Neuron (in vitro differentiated cells): ENCODE results near the gene USP32.
A peak's percentile ranks its signal among the peaks of the same experiment; 100 is the strongest.

Source experiments
- H2AFZ ChIP-seq: one replicate; pipeline ENCODE4 v1.6.1; 2013; ENCODE audit warnings: low read depth, mild to moderate bottlenecking, inconsistent platforms, low read length, moderate library complexity
- H3K27me3 ChIP-seq: one replicate; pipeline ENCODE4 v1.6.1; 2013; ENCODE audit warnings: low read length; ENCODE audit not compliant: insufficient read depth
- H3K36me3 ChIP-seq: one replicate; pipeline ENCODE4 v1.6.1; 2013; ENCODE audit warnings: low read length; ENCODE audit not compliant: insufficient read depth
- H3K4me1 ChIP-seq: one replicate; pipeline ENCODE4 v1.6.1; 2013; ENCODE audit warnings: low read length; ENCODE audit not compliant: insufficient read depth
- H3K4me3 ChIP-seq: 2 replicates; pipeline ENCODE4 v1.5.1; 2013; ENCODE audit warnings: mild to moderate bottlenecking, low read length, moderate library complexity
- H3K9me3 ChIP-seq: one replicate; pipeline ENCODE4 v1.6.1; 2013; ENCODE audit warnings: low read length

The USP32 gene

DNA sequence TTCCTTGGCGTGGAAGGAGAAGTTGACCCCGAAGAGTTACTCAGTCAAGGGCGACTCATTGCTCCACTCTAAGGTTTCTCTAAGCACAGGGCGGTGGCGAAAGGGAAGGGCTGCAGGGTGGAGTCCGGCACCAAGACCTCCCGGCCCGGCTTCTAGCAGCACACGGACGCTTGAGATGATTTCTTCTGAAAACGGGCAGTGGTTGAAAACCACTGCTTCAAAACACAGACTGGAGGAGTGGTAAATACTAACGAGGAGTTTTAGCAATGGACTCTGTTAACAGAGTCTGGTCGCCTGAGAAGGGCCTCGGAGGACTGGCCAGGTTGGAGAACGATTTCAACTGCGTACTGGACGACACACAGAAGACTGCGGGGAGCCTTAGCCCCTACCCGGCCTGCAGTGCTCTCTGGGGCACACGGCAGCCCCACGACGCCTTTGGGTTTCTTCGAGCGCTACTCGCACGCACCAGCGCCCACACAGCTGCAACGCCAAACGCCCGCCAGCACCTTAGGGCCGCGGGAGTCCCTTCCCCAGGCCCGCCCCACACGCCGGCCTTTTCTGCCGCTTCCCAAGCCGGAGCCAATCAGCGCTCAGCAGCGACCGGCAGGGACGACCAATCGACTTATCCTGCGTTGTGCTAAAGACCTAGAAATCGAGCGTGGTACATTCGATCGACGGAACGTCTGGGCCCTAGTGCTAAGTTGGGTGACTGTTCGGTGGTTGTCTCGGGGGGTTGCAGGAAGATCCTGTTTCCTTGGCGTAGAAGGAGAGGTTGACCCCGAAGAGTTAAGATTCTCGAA, 256.6 kb downstream of the USP32 start:
- H3K4me3 ChIP-seq: peak overlapping the region; percentile 84
- peaks cover 14% of the 10 kb centered on the region for H3K36me3 ChIP-seq
- peaks cover 20% of the 10 kb centered on the region for H3K4me1 ChIP-seq

DNA sequence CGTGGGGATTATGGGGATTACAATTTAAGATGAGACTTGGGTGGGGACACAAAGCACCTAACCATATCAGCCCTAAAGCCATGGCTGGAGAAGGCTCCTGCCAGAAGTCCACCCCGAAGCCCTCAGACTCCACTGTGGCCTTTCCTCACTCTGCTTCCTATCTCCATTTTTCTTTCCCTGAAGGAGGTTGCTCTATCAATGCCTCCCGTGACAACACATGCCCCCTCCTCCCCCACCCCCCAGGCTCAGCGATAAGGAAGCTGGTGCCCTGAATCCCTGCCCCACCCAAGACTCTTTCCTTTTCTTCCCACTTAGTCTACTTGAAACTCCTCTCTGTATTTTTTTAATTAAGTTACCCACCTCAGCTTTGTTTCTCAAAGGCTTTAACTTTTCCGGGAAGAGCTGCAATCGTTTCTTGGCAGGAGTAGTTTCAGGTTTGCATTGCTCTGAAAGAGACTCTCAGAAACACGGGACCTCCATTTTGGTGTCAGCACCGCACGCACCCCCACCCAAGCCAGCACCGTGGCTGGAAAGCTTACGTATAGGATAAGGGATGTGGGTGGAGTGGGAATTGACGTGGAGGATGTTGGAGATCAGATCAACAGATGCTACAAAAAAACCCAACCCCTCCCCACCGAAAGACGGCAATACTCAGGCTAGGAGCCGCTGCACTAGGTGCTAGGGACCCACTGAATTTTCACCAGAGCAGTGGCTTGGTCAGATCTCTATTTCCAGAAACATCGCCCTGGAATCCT, 257.4 kb downstream of the USP32 start:
- peak overlapping the region; percentile 75 for H2AFZ ChIP-seq

More for the DNA sequence above, 256.6 kb downstream of the USP32 start:
- Histone ChIP-seq H3K27me3 (peaks cover 26% of the 10 kb centered on the region), H3K9me3 (no peaks in the 10 kb centered on the region), H2AFZ (peak overlapping the region; percentile 75)

DNA sequence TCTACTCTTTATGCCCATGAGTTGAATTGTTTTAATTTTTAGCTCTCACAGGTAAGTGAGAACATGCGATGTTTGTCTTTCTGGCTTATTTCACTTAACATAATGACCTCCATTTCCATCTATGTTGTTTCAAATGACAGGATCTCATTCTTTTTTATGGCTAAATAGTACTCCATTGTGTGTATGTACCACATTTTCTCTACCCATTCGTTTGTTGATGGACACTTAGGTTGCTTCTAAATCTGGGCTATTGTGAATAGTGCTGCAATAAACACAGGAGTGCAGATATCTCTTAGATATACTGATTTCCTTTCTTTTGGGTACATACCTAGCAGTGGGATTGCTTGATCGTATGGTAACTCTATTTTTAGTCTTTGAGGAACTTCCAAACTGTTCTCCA, 261.5 kb downstream of the USP32 start:
- Histone ChIP-seq H3K36me3 (peaks cover 14% of the 10 kb centered on the region), H3K4me3 (no peak overlapping the region), H3K4me1 (peaks cover 10% of the 10 kb centered on the region), H3K27me3 (no peaks in the 10 kb centered on the region), H3K9me3 (no peaks in the 10 kb centered on the region), H2AFZ (no peak overlapping the region)

More for the DNA sequence above, 257.4 kb downstream of the USP32 start:
- H3K9me3 ChIP-seq: no peaks in the 10 kb centered on the region
- peaks cover 17% of the 10 kb centered on the region for H3K4me1 ChIP-seq
- peaks cover 18% of the 10 kb centered on the region for H3K27me3 ChIP-seq
- H3K4me3 ChIP-seq: peak overlapping the region; percentile 84
- H3K36me3 ChIP-seq: peaks cover 14% of the 10 kb centered on the region

DNA sequence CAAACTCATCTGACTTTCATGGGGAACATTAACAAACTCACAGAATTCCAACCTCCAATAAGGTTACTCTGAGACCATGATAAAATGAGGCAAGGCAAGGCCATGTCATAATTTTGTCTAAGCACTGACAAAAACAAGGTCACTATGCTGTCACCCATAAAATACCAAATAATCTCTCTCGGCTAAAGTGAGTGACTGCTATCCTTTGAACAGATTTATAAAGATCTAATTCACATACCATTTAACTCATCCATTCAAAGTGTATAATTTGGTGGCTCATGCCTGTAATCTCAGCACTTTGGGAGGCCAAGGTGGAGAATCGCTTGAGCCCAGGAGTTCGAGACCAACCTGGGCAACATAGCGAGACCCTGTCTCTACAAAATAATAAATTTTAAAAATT, 262.8 kb downstream of the USP32 start:
- Histone ChIP-seq H3K36me3 (peaks cover 14% of the 10 kb centered on the region), H3K9me3 (no peaks in the 10 kb centered on the region), H3K27me3 (no peaks in the 10 kb centered on the region), H2AFZ (no peak overlapping the region), H3K4me1 (peaks cover 2% of the 10 kb centered on the region), H3K4me3 (no peak overlapping the region)
